GM23248 (cell line): ENCODE data around the gene TMEM178B.

Source experiments
- EZH2 ChIP-seq: fragments of 200-600 bp; sonication (generic); IDR thresholded peaks from 2 replicates; pipeline ENCODE4 v1.6.1; 2018; ENCODE audit warnings: antibody characterized with exemption, mild to moderate bottlenecking; ENCODE audit not compliant: insufficient read depth, poor library complexity, severe bottlenecking
- EZH2phosphoT487 ChIP-seq: fragments of 200-600 bp; sonication (generic); IDR thresholded peaks from 2 replicates; pipeline ENCODE4 v1.6.1; 2018; ENCODE audit warnings: antibody characterized with exemption, moderate library complexity, mild to moderate bottlenecking, low read depth; ENCODE audit not compliant: insufficient read depth

GRCh38 chr7:141132671-141133070, 58.8 kb downstream of the TMEM178B start:
- TF ChIP-seq EZH2phosphoT487 (no peak), EZH2 (no peak)
